SH-SY5Y (cell line): ENCODE measurements around the gene HECTD4.

Experiments
- GATA2 ChIP-seq: IDR thresholded peaks from 2 replicates; pipeline ENCODE4 v1.6.1; 2011; ENCODE audit warnings: mild to moderate bottlenecking, low read depth, low read length
- GATA3 ChIP-seq: IDR thresholded peaks from 2 replicates; pipeline ENCODE4 v1.6.1; 2011; ENCODE audit warnings: low read depth, mild to moderate bottlenecking, low read length, moderate library complexity

The HECTD4 gene

DNA sequence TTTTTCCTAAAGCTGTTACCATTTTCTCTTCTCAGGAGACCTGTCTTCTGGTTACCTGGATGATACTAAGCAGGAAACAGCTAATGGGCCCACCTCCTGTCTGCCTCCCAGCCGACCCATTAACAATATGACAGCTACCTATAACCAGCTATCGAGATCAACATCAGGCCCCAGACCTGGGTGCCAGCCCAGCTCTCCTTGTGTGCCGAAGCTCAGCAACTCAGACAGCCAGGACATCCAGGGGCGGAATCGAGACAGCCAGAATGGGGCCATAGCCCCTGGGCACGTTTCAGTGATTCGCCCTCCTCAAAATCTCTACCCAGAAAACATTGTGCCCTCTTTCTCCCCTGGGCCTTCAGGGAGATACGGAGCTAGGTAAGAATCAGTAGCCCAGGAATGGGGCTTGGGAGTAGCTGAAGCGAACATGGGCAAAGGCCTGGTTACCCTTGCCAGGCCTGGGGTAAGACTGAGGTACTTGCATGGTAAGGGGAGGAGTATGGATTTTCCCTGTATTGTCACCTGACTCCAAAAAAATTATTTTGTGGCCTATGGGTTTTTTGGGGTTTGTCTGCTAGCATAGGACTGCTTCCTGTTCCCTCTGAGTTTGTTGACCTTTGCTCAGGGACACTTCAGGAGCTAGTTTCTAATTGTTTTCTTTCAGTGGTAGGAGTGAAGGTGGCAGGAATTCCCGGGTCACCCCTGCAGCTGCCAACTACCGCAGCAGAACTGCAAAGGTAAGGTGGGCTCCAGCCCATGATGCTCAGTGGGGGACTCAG, 230.3 kb downstream of the HECTD4 start:
- TF ChIP-seq GATA2 (no peak), GATA3 (no peak)

DNA sequence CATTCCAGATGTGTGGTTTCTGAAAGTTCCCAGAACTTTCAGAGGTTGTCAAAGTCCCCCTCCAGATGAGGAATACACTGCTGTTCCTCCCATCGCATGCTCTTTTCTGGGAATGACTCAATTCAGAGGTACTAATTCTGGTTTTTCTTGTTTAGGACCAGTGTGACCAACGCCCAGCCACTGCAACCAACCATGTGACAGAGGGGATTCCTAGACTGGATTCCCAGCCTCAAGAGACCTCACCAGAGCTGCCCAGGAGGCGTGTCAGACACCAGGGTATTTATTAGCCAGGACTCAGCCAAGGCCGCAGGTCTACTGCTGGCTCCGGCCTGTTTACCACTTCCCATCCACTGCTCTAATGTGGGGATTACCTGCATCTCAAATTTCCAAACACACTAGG, 232.6 kb downstream of the HECTD4 start:
- no peak for TF ChIP-seq GATA3
- no peak for TF ChIP-seq GATA2

GRCh38 chr12:112148031-112148513, 234.2 kb downstream of the HECTD4 start:
- TF ChIP-seq GATA2: no peak
- TF ChIP-seq GATA3: no peak

- TF ChIP-seq GATA3 (no peak), GATA2 (no peak)
Measured at GRCh38 chr12:112146123-112146522, 236.1 kb downstream of the HECTD4 start.

GRCh38 chr12:112140728-112141127, 241.5 kb downstream of the HECTD4 start:
- no peak for TF ChIP-seq GATA2
- no peak for TF ChIP-seq GATA3

DNA sequence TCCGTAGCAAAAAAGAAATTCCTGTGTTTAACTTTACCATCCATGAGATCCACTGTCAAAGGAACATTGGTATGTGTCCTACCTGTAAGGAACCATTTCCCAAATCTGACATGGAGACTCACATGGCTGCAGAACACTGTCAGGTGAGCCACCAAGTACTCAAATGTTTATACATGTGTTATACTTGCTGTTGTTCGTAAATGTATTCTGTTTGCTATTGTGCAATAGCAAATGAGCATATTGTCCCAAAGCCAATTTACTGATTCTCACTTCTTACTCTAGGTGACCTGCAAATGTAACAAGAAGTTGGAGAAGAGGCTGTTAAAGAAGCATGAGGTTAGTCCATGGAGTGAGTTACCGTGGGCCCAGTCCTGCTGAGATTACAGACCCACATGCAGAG, 247.5 kb downstream of the HECTD4 start:
- no peak for TF ChIP-seq GATA2
- TF ChIP-seq GATA3: no peak

DNA sequence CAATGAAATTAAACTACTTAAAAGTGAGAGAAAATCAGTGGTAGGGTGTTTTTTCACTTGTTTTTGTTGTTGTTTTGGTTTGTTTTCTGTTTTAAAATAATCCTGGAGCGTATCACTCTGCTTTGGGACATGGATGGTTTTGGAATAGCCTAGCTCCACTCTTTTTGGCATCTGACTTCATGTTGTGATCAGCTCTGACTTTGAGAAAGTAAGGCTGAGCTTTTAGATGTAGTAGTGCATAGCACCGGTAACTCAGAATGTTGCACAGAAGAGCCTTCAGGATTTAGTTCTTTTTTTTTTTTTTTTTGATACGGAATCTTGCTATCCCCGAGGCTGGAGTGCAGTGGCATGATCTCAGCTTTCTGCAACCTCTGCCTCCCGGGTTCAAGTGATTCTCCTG, 248.8 kb downstream of the HECTD4 start:
- TF ChIP-seq GATA3 (no peak), GATA2 (no peak)

- TF ChIP-seq GATA3 (no peak), GATA2 (no peak)
Measured at GRCh38 chr12:112131686-112132085, 250.5 kb downstream of the HECTD4 start.

- TF ChIP-seq GATA3 (no peak), GATA2 (no peak)
Measured at GRCh38 chr12:112130441-112130998, 251.7 kb downstream of the HECTD4 start.

DNA sequence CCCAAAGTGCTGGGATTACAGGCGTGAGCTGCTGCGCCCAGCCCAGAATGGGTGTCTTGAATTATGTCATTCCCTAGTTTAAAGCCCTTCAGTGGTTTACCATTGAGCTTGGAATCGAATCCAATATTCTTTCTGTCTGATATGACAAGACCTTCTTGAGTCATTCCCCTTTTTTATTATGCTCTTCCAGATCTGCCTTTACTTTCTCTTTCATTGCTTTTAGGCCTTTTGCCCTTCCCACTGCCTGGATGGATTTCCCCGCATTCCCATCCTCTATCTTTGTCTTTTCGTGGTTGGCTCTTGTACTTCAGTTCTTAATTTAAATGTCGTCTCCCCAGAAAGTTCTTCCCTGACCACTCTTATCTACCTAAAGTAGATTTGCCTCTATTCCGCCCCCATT, 255.3 kb downstream of the HECTD4 start:
- TF ChIP-seq GATA3: no peak
- TF ChIP-seq GATA2: no peak

DNA sequence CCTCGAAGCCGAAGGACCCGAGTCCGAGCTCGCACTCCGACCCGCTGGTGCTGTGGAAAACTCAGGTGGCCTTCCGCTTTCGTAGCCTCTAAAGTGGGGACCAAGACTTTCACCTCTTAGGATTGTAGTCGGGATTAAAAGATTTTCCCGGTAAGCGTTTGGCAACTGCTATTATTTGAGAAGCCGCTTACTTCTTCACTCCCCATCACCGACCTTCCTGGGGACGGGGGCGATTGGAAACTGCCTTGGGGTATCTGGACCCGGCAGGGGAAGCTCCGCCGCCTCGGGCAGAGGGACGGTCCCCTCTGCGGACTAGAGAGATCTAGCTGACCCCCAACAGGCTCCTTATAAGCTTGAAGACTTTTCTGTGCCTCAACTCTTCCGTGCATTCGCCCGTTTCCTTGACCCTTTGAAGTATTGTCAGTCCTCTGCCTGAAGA, 256.2 kb downstream of the HECTD4 start:
- no peak for TF ChIP-seq GATA3
- TF ChIP-seq GATA2: no peak

DNA sequence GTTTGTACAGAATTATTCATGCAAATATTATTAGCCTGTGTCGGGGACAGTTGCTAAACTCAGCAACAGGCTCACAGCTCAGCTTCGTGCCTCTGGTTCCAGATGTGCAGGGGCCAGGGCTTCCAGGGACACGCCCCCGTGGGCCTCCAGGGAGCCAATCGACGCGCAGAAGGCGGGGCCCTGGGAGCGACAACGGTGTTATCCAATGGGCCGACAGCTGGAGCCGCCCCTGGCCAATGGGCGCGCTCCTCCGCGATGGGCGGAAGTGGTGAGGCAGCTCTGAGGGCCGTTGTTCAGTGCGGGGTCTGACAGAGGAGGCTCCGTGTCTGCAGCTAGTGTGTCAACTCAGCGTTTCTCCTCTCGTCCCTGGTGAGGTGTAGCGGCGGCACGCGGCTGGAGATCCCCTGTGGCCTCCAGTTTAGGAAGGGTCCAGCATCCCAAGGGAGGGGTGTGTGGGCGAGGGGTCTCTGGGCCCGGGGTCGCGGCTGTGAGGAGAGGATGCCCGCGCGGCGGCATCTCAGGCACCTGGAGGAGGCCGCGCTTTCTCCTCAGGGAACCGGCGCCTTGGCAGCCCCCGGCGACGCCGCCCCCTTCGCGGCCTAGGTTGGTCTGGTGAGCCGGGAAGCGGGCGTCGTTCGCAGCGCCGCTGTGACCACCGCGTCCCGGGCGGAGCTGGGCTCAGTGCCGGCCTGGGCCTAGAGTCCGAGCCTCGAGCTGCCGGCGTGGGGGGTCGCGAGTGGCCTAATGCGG, 256.8 kb downstream of the HECTD4 start, which contains the start of gene TRAFD1:
TRAFD1 (plus strand) TSS at position 311 of the 750 bp plus-strand sequence. CDS start 4,963 bp downstream, outside the sequence.
- no peak for TF ChIP-seq GATA2
- no peak for TF ChIP-seq GATA3

GRCh38 chr12:112124918-112125249, 257.3 kb downstream of the HECTD4 start:
- no peak for TF ChIP-seq GATA3
- TF ChIP-seq GATA2: no peak
